GM15510 (cell line): ENCODE data around the gene FAM83G.
"Not testable (repeated sequence)": the region's sequence is repeated elsewhere in the genome, so short reads cannot be mapped to it uniquely, and the experiment has no call there.

Source experiments
- POLR2A ChIP-seq: IDR thresholded peaks from 3 replicates; pipeline ENCODE4 v1.6.1; 2011; ENCODE audit warnings: borderline replicate concordance; ENCODE audit not compliant: insufficient read length; ENCODE audit errors: extremely low read depth

FAM83G gene

GRCh38 chr17:19004421-19005136, at the start of gene FAM83G:
FAM83G (minus strand) TSS chr17:19004764; CDS start chr17:19004041, 723 bp downstream.
- TF ChIP-seq POLR2A = peak; percentile 68

GRCh38 chr17:19046782-19047375, 42.3 kb upstream of the FAM83G start, which contains the start of gene GRAP:
GRAP (minus strand) TSS chr17:19046957; CDS start chr17:19046926, 31 bp downstream.
- TF ChIP-seq POLR2A = not testable (repeated sequence)

DNA sequence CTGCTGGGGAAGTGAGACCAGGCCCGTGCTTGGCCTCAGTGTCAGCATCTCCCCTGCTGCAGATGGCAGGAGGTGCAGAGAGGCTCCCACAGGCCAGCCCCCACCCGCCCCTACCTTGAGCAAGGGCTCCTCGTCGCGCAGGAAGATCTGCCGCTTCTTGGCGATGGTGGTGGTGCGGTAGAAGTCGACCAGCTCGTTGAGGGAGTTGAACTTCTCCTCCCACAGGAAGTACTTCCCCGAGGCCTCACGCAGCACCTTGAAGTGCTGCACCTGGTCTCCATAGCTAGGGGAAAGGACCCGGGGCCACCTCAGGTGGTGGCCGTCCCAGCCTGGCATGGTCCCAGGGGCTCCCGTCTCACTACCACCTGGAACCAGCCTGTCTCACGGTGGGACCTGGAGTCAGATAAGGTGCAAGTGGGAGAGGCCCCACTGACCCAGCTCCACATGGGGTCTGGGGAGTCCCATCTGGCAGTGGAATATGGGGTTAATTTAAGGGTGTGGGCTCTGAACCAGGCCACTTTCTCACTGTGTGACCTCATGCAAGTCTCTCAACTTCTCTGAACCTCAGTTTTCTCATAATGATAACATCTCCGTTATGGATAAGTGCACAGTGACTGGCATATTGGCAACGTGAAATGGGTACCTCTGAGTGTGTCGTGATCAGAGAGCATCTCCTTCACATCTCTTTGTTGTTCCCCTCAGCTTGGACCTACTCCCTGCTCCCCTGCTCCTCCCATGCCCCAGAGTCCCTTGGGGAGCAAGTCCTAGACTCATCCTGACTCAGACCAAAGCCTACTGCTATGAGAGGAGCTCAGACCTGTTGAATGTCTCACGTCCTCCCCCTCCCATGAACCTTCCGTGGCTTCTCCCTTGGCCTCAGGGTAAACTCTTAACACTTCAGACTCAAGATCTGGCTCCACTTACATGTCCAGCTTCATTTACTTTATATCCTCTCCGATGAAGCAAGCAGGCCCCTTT, 19.8 kb upstream of the FAM83G start:
- TF ChIP-seq POLR2A = no peak

DNA sequence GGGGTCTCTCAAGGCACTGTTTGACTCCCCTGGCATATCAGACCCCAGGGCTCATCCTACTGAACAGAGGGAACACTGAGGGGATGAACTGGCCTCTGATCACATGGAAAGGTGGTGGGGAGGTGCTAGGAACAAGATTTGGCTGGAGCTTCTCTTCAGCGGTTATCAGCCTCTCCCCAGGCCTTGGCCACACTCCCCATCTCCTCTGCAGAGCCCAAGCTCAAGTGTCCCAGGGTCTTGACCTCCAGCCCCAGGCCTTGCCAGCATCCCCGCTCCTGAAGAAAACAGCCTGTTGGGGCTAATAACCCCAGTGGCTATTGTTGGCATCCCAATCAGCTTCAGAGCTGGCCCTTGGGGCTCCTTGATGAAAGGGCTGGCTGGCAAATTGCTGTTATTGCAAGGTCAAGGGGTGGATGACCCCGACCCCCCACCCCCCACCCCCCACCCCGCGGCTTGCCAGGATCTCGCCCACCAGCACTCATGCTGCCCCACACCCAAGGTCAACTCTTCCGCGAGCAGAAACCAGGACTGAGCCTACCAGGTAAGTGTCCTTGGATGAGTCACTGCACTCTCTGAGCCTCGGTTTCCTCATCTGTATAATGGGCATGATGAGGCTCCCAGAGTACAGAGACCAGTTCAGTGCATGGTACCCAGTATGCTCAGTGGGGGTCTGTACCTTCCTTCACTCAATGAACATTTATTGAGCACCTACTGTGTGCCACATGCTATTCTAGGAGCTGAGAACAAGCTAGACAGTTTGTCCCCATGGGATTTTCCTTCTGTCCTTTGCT, 18.8 kb upstream of the FAM83G start:
- no peak for TF ChIP-seq POLR2A

GRCh38 chr17:19022747-19023146, 18.2 kb upstream of the FAM83G start:
- TF ChIP-seq POLR2A = no peak

DNA sequence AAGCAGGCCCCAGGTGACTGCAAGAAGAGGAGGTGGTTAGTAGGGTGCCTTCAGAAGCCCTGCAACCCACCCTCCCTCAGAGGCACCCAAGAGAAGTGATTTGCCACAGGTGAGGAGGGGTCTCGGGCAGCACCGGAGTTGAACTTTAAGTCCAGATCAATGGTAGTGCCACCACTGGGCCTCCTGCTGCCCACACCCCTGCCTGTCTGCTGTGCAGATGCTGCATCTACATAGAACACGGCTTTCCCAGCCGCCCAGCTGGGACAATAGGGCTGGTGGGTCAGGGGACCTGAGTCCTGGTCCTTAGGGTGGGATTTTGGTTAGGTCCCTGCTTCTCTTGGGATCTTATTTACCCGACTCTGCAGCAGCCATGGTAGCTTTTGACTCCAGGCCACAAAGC, 17.6 kb upstream of the FAM83G start:
- no peak for TF ChIP-seq POLR2A

GRCh38 chr17:19021622-19022083, 17.1 kb upstream of the FAM83G start:
- no peak for TF ChIP-seq POLR2A

DNA sequence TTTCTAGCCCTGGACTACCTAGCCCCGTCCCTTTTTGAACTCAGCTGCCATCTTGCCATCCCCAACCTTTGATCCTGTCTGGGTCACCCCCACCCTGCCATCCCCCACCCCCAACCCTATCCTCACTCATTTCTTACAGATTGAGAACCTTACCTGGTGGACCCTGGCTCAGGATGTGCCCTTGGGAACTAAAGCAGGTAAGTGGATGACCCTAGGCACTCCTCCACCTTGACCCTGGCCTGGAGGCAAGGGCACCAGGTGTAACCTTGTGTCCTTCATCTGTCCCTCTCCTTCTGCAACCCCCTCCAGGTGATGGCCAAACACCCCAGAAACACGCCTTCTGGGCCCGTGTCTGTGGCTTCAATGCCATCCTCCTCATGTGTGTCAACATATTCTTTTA, 15.5 kb upstream of the FAM83G start:
- no peak for TF ChIP-seq POLR2A

DNA sequence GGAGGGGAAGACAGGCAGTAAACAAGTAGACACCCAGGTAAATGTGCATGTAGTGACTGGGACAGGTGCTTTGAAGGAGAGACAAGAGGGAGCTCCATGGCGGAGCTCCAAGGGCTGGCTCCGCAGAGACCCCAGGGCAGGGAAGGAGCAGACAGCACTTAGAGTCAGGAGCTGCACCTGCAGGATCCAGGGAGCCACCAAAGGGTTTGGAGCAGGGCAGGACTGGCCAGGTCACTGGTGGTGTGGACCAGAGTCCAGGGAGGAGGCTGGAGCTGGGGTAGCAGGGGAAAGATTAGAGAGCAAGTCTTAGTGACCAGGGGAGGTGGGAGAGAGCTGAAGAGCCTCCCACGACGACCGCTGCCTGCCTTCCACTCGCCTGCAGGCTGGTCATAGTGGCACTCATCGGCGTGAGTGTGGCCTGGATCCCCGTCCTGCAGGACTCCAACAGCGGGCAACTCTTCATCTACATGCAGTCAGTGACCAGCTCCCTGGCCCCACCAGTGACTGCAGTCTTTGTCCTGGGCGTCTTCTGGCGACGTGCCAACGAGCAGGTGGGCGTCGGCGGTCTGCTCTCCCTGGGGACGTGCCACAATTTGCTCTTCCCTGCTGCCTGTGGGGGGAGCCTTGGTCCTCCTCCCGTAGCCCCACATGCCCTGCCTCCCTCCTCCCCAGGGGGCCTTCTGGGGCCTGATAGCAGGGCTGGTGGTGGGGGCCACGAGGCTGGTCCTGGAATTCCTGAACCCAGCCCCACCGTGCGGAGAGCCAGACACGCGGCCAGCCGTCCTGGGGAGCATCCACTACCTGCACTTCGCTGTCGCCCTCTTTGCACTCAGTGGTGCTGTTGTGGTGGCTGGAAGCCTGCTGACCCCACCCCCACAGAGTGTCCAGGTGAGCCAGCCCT, 14.7 kb upstream of the FAM83G start:
- TF ChIP-seq POLR2A = peak; percentile 7

- TF ChIP-seq POLR2A = no peak
These were observed 14.0 kb upstream of the FAM83G start for GRCh38 chr17:19018600-19018950.

DNA sequence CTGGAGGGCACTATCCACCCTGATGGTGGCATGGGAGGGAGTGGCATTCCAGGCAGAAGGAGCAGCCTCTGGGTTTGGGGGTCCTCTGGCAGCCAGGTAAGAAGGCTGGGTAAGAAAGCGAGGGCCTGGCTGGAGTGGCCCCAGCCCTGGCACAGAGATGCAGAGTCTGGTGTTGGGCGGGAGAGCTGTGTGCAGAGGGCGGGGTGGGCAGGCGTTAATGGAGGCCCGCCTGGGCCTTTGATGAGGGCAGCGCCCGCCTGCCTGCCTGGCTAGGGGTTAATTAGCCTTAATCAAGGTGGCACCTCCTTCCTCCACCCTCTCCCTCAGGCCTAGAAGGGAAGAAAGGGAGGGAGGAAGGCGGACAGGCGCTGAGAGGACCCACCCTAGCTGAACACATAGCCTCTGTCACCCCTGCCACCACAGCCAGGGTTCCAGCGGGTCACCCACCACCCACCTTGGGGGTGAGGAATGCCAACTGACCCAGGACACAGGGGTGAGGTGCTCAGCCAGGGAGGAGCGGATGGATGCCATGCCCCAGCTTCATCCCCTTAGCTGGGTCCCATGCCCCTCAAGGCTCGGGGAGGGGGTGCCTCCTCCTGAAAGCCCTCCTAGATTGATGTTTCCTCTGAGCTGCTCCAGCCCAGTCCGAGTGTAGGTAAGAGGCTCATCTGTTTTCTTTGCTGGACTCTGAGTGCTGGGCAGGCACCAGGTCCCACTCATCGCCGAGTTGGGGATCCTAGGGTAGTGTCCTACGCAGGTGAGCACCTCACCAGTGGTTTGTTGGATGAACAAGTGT, 13.4 kb upstream of the FAM83G start:
- no peak for TF ChIP-seq POLR2A

- TF ChIP-seq POLR2A = no peak
These were observed 12.8 kb upstream of the FAM83G start for GRCh38 chr17:19017401-19017800.

DNA sequence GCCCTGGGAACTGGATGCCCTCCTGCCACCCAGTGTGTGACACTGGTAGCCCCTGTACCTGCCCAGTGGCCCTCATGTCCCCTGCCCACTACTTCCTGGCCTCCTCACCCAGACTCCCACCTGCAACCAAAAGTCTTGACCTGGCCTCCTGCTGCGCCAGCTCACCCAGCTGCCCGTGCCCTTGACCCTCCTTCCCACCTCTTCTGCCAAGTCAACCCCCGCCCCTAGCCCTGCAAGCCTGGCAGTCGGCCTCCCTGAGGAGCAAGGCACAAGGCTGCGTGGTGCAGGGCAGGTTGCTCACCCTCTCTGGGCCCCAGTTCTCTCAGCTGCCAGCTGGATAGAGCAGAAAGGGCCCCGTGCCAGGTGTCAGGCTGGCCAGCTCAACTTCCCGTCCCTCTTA, 12.3 kb upstream of the FAM83G start:
- TF ChIP-seq POLR2A = no peak

DNA sequence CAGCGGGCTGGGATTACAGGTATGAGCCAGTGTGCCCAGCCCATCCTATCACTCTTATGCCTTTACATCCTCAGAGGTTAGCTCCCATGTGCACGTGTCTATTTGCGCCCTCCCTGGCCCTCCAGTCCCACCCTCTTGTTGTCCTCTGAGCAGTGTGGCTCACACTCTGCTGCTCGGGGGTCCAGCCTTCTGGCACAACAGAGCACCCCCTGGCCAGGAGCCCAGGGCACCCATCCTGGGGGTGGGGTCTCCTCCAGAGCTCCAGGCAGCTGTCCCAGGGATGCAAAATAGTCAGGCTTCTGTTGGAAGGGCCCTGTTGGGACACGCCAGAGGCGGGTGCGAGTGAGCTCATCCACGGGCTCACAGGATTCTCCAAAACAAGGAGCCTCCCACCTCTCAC, 11.7 kb upstream of the FAM83G start:
- TF ChIP-seq POLR2A = no peak
